LHCN-M2 (cell line): Measurements from ENCODE around the gene TGDS. TPM values are rescaled to one million over a fixed set of nuclear protein-coding genes. Genes with fewer than 3 reads are reported as not detected.
"Not testable (repeated sequence)": the region's sequence is repeated elsewhere in the genome, so short reads cannot be mapped to it uniquely, and the experiment has no call there.

Experiments used
- DNase-seq: peaks from one replicate; pipeline ENCODE4 v3.0.0-alpha.2; 2012; ENCODE audit warnings: low read depth
- total RNA-seq: library from RNA; depleted of rRNA; stranded (reverse); fragments of >200 nt; gene quantifications from 2 replicates; pipeline ENCODE4 v1.2.3, GENCODE V29; 2014

The TGDS gene
- total RNA-seq, 1 experiment from 2014 or later, result 11.7 TPM

DNA sequence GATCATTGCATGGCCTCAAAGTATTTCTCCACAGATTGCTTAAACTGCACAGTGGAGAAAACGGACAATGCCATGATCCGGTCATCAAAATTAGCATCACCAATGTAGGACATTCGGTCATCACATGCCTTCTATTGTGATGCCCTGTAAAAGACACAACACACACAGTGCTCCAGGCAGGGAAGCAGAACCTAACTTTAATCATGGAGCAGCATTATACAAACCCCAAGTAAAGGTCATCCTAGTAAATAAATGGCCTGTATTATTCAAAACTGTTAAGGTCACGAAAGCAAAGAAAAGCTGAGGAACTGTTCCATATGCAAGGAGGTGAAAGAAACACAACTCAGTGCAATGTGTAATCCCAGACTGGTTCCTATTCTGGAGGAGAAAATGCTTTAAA is 42.2 kb downstream of the TGDS start:
- DNase-seq, result no peak

DNA sequence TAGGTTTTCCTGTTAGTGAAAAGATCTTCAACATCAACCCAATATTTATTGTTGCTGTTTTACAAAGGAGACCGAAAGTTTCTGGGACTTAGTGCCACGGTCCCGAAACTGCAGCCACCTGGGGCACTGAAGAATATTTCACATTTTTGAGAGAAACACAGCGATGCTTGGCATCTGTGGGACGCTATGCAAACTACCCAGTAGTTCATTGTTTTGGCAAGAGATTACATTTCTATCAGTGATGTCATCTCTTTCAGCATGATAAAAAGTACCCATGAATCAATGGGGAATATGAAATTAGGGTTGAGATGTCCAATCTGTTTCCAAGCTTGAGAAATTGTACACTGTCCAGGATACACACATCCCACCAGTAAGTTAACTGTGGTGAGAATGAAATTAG is 43.9 kb downstream of the TGDS start:
- DNase-seq, result no peak

DNA sequence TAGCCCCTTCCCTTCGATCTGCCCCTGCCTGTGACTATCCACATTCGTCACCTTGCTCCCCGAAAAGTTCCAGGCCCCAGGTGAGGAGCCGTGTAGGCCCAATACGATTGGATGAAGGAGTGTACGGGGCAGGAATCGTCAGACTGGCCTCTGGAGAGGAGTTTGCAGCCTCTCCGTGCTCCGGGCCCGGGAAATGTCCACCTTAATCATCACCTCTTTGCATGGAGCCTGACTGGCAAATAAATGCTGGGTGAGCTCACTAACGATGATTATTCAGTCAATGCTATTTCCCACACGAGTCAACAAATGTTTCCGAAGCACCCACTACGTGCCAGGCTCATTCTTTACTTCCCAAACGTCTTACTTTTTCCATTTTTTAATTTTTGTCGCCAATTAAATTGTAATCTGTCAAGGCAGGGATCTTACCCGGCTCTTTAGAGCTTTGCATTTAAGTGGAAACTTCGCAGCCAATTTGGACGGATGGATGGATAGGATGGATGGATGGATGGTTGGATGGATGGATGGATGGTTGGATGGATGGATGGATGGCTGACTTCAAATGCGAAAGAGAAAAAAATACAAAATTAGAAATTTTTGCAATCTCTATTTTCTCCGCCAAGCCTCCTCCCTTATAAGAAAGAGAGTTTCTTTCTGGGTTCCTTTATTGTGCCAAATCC is 45.8 kb downstream of the TGDS start:
- no peak for DNase-seq

DNA sequence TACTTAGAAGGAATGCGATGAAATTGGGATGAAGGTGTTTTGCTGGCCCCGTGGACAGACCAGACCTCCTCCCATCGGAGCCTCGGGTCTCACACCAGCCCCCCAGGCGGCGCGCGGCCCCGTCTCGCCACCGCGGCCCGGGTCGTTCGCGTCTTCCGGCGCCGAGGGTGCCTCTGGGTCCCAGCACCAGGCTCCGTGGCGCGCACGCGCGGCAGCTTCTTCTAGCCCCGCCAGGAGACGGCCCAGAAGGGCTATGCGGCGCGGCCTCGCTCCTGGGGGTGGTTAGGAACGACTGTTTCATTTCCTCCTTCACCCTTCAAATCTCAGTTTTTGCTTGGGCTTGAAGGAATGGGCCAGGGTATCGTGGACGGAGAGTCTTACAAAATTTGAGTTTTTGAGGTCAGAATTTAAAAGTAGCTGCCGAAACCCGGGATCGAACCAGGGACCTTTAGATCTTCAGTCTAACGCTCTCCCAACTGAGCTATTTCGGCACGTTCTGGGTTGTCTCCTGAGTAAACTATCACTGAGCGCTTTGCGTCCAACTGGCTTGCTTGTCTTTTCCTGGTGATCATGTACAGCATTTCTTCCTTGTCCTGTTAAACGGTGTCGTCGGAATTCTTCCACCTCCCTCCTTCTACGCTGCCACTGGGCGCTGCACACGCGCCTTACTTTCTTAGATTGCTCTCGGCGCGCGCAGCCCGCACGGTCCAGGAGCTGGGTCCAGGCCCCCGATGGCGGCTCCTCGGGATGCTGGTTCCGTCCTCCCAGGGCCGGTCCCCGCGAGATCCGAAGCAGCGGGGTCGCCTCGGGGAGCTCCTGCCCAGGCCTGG is 46.5 kb downstream of the TGDS start:
- peak; percentile 97 for DNase-seq

DNA sequence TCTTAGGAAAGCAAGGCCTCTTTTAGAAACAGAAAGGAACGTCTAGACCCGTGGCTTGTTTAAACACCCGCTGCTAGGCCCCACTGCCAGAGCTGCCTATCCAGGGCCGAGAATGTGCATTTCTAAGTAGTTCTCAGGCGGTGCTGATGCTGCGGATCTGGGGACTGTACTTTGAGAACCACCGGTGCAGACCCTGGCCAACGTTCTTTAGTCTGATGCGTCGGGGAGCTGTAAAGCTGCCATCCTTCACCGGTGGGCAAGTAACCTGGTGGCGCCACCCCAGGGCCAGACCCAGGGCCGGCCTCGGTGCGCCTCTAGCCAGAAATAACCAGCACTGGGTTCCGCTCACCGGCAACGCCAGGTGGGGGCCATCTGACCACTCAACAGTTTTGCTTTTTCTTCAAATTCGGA is 47.1 kb downstream of the TGDS start:
- DNase-seq, result no peak

DNA sequence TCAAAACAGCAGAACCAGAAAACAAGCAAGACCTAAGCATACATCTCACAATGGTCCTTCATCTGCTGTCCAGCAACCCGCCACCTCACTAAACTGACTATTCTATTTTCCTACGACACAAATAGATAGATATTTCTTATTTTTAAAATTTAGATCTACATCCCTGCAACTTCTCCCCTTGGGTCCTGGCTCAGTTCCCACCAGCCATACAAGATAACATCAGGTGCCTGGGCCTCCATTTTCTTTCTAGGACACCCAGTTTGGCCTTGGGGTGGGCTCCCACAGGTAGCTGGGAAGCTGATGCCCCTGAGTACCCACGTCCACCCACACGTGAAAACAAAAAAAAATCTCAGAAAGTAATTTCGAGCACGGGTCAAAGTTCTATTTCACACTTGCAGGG is 47.6 kb downstream of the TGDS start:
- DNase-seq, result no peak

DNA sequence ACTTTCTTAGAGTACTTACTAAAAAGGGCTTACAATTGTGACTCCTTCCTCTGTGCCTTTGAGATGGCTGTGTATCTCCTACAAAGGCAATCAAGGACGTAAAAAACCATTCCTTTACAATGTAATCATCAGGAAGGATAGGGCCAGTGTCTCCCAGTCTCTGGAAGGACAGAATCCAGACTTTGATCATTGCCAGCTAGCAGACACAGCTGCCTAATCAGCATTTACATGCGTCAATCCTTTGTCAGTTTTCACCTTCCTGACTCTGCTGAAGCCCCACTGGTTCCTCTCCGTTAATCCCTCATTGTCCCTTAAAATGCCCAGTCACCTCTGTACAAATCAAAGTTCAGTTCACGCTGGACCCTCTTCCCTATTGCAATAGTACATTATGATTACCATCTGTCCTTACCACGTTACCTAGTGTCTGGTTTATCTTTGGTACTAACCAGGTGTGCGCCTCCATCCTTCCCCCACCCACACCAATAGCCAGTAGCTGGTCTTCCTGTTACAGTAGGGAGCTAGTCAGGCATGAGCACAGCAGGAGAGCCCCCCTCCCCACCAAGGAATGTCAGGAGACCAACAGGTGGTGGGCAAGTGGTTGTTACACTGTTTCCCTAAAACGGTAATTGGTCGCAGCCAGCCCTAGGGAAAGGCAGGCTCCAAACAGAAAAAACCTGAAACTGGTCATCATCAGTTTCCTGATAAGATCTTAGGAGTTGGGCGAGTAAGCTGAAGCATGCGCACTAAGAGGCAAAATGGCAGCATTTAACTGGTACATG is 49.7 kb downstream of the TGDS start:
- DNase-seq, result no peak

DNA sequence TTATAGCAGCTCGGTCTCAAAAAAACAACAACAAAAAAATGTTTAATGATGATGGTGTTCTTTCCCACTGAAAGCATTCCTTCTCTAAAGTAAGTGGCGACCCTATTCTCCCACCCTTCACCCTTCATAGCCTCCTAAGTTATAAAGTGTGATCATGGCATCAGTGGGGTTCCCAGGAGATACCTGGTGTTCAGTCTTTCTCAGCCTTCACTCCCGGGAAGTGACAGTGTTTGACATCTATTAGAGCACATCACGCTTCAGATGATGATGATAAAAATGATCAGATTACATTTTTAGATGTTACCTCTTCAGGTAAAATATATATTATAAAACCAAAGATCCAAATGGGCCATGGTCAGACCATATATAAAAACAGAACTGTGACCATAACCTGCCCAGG is 51.0 kb downstream of the TGDS start:
- DNase-seq, result no peak

DNA sequence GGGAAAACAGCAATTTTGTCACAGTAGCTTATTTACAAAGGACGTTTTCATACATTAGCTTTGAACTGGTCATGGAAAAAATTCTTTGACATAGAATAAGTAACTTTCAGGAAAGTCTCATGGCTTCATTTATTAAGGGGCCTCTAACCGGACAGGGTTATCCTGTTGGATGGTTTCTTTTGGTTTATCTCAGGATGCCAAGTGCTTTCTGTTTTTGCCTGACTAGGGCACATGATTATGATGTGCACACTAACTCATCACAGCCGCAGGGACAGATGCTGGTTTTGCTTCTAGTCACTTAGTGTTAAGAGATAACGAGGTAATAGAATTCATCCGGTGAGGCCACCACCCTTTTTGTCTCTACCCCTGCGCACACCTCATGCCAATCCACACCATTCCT is 53.0 kb downstream of the TGDS start:
- DNase-seq, result no peak

DNA sequence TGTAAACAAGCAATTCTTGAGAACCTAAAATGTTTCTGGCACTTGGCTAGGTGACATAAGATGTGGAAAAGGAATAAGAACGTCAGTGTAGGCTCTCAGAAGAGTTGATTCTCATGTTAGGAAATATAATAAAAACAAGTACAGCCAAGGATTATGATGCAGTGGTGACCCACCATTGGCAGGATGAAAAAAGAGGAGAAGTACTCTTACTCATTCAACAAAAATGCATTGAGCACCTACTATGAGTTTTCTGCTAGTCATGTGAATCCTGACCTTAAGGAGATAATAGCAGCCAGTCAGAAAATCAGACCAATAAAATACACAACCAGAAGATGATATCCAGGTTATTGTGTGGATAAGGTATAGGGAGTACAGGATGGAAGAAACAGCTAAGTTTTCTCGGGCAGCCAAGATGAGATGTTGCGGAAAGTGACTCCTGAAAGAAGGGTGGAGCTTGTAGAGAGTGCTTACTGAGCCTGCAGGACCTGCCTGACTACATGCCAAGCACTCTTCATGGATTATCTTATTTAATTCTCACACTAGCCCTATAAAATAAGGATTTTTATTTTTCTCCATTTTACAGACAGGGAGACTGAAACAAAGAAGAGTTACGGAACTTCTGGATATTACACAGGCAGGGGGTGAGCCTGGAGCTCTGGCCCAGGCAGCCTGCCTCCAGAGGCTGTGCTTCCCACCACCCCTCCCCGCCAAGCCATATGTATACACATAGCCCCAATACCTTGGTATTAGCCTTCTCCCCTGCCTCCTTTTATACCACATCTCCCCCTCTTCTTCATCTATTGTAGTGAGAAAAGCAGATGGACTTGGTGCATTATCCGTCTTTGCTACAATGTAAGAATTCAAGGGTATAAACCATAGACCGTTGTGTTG is 58.0 kb downstream of the TGDS start:
- DNase-seq, result no peak

DNA sequence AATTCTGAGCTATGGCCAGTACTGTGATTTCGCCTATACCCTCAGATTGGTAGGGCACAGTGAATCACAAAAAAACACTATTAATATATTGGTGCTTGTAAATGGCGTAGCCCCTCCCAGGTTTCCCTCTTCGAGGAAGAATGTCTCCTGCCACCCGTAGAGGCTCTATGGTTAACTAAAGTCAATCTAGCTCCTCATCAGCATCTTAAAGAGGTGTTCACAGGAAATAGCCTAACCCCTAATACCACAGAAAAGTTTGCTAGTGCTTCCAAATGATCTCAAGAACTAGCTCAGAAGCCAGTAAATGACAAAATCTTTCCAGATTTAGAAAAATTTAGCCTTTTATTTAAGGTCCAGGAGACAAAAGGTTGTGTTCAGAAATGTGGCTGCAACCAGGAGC is 60.2 kb downstream of the TGDS start:
- DNase-seq, result no peak

DNA sequence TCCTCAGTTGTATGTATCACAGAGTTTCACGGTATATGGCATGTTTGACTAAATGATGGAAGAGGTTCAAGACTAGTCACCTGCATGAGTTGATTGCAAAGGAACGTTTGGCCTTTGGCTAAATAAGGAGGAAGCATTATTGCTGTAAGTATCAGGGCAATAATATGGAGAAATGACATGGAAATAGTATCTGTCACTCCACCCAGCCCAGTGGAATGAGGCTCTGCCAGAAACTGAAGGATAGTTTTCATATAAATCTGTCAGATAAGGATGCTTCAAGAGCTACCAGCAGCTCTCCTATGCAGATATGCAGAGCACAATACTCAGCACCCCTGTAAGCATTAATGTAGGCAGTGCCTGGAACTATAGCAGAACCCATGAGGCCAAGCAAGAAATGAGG is 60.7 kb downstream of the TGDS start:
- no peak for DNase-seq

DNA sequence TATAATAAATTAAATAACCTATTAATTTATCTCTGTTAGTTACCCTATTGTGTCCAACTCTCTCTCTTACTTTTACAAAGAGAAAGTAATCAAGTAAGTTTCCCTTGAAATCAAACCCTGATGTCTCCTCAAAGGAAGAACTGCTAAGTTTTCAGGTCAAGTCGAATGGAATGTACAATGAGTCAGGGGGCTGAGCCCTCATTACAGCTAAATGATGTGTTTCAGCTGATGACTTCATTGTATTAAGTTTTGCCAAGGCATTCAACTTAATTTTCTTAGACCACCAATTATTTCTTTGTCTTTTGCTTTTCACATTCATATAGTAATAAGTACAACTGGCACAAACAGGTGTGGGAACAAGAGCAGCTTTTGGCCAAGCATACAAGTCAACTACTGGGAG is 61.8 kb downstream of the TGDS start:
- no peak for DNase-seq

DNA sequence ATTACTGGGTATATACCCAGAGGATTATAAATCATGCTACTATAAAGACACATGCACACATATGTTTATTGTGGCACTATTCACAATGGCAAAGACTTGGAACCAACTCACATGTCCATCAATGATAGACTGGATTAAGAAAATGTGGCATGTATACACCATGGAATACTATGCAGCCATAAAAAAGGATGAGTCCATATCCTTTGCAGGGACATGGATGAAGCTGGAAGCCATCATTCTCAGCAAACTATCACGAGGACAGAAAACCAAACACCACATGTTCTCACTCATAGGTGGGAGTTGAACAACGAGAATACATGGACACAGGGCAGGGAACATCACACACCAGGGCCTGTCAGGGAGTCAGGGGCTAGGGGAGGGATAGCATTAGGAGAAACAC is 63.7 kb downstream of the TGDS start:
- not testable (repeated sequence) for DNase-seq

DNA sequence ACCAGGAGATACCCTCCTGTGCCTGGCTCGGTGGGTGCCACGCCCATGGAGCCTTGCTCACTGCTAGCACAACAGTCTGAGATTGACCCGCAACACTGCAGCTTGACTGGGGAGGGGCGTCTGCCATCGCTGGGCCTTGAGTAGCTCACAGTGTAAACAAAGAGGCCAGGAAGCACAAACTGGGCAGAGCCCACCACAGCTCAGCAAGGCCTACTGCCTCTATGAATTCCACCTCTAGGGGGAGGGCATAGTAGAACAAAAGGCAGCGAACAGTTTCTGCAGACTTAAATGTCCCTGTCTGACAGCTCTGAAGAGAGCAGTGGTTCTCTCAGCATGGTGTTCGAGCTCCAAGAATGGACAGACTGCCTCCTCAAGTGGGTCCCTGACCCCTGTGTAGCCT is 69.0 kb downstream of the TGDS start:
- DNase-seq, result not testable (repeated sequence)

DNA sequence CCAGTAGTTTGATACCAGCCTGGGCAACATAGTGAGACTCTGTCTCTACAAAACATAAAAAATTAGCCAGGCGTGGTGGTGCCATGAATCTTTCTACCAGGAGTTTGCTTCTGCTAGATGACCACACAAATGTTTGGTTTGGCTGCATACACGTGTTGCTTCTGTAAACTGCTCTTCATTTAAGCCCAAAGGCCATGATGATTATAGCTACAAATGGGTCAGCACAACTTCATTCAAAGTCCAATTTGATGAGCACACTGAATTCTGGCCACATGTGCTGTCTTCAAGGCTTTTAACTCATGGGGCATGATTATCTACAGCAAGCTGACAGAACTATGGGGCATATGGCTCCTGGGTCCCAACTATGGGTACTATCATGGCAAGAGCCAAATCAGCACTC is 70.2 kb downstream of the TGDS start:
- DNase-seq, result no peak

DNA sequence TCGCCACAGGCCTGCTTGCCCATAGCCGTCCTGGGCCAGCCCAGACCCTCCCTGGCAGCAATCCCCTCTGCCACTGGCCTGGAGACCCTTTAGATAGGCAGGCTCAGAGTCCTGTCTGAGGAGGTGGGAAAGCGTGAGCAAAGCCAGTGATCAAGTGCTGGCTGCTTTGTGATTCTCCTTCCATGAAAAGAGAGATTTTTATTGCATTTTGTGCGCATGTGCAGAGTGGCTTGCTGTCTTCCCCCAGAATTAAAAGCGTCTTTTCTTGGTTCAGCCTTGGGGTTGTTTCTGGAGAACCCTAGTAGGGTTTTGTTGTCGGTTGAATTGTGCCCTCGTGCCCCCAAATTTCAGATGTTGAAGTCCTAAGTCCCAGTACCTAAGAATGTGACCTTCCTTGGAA is 71.5 kb downstream of the TGDS start:
- no peak for DNase-seq
